Stimulated activated CD8-positive, alpha-beta memory T cell treated with anti-CD3 and anti-CD28 coated beads, Interleukin-12 subunit alpha, Interleukin-12 subunit beta, amount 100 ng/mL, for 24 hours (primary cell): ENCODE measurements around the gene ARHGAP23.

Source experiments
- DNase-seq: peaks from one replicate; pipeline ENCODE4 v3.0.0-alpha.2; 2020; ENCODE audit errors: extremely low read depth

ARHGAP23 gene

DNA sequence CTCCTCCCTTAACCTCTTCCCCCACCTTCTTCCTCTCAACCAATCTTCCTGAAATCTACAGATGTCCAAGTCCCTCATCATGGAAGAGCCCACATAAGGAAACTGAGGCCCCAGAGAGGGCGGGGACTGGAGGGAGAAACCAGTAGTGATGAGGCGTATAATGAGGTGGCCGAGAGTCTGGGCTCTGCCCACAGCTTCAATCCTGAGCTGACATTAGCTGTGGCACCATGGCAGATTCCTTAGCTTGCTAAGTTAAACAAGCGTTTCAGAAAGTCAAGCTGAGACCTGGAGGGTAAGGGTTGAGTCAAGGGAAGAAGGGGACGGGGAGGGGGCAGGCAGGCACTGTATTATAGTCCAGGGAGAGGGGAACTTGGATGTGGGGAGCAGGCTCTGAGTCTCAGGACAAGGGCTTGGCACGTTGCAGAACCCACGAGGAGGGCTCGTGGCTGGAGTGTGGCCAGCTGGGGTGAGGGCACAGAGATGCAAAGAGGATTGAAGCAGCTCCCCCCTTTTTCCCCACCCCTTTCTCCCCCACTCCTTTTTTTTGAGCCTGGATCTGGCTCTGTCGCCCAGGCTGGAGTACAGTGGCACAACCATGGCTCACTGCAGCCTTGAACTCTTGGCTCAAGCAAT lies 13.3 kb downstream of the ARHGAP23 start:
- no peak for DNase-seq

GRCh38 chr17:38442548-38442947 lies 14.3 kb downstream of the ARHGAP23 start:
- DNase-seq, result no peak

GRCh38 chr17:38443356-38444031 lies 15.2 kb downstream of the ARHGAP23 start:
- DNase-seq, result no peak

- no peak for DNase-seq
Measured at GRCh38 chr17:38444151-38444550, 15.9 kb downstream of the ARHGAP23 start.

DNA sequence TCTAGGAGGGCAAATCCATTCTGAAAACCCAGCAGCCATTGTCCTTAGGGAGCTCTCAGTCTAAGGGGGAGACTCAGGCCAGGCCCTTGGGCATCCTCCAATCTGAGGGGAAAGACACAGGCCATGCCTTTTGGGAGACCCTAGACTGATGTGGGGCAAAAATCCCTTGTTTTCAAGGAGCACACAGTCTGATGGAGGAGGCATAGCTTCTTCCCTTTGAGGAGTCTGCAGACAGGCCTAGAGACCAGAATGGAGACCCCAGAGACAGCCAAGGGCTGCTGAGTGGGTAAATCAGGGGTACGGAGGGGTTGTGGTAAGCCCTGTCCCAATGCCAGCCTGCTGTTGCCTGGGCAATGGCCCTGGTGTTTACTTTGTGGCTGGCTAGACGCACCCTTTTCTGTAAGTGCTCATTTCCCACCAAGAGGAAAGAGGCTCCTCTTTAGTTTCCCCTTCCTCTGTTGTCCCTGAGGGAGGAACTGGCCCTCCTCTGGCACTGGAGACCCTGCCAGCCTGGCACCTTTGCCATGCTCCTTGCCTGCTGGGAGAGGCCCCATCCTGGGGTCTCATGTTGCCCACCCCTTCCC lies 19.3 kb downstream of the ARHGAP23 start:
- no peak for DNase-seq

DNA sequence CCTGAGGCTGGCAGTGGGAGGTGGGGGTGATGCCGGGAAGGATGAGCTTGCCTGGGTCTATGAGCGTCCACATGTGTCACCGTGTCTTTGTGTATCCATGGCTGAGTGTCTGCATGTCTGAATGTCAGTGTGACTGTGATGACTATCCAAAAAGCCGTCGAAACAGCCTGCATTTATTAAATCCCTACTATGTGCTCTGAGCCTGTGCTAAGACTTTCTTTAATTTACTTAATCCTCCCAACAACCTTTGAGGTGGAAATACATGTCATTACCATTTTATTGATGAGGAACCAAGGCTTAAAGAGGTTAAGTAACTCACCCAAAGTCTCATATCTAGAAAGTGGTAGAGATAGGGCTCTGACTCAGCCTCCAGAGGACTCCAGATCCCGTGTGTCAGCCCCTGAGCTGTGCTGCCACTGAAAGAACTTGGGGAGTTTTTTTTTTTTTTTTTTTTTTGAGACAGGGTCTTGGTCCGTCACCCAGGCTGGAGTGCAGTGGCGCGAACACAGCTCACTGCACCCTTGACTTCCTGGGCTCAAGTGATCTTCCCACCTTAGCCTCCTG lies 20.0 kb downstream of the ARHGAP23 start:
- no peak for DNase-seq

GRCh38 chr17:38449364-38449763 lies 21.1 kb downstream of the ARHGAP23 start:
- no peak for DNase-seq

DNA sequence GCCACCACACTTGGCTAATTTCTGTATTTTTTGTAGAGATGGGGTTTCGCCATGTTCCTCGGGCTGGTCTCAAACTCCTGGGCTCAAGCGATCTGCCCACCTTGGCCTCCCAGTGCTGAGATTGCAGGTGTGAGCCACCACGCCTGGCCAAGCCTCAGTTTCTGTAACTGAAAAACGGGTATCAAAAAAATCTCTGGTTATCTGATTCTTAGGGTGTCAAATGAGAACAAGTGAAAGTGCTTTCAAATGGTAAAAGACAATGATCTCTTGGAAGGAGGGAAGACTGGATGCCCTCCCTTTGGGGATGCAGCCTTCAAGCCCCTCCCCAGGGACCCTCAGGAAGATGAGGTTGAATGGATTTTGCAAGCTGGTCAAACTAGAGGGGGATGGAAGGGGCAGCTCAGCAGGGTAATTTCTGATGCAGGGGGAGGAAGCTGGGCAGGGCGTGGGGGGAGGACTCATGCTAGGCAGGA lies 22.3 kb downstream of the ARHGAP23 start:
- DNase-seq, result no peak

GRCh38 chr17:38451030-38451839 lies 23.0 kb downstream of the ARHGAP23 start:
- DNase-seq, result no peak

DNA sequence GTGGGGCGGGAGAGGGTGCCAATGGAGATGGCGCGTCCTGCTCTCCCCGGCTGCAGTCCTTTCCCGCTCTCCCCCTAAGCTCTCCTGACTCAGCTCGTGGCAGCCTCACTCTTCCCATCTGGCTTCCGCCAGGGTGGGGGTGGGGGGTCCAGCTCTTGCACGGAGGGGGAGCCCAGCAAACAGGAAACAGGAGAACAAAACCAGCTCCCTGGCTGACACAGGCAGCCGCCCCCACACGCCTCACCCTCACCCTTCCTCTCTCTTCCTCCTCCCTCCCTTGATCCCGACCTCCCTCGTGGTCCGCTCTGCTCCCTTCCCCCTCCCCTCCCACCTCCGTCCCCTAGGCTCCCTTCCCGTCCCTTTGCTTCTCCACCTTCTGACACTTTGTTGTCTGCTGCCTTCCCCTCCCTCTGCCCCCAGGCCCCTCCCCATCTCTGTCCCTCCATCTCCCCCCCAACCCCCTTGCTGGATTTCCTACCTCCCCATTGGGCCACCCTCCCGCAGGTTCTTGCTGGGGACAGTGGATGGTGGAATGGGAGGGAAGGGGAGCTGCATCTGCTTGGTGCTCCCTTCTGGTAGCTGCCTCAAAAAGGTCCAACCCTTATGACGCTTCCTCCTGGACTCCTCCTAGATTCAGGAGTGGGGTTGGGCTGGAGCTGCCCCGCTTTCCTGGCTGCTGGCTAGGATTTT lies 23.7 kb downstream of the ARHGAP23 start:
- no peak for DNase-seq

GRCh38 chr17:38452719-38453118 lies 24.5 kb downstream of the ARHGAP23 start:
- no peak for DNase-seq

- DNase-seq, result no peak
Measured at GRCh38 chr17:38453951-38454421, 25.7 kb downstream of the ARHGAP23 start.

DNA sequence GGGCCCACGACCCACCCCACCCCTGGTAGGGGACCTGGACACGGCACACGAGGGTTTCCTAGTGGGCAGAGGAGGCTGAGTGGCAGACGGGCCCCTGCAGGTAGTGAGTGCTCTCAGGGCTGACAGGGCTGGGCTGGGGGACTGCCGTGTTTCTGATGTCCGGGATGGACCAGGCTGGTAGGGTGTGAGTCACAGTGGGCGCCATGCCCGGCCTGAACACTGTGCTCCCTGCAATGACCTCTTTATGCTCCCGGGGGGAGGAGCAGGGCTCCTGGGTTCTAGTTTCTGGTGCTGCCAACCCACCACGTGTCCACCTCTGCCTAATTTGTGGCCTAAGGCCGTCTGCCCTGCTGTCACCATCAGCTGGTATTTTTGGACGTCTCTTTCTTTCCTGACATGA lies 26.3 kb downstream of the ARHGAP23 start:
- DNase-seq, result no peak

DNA sequence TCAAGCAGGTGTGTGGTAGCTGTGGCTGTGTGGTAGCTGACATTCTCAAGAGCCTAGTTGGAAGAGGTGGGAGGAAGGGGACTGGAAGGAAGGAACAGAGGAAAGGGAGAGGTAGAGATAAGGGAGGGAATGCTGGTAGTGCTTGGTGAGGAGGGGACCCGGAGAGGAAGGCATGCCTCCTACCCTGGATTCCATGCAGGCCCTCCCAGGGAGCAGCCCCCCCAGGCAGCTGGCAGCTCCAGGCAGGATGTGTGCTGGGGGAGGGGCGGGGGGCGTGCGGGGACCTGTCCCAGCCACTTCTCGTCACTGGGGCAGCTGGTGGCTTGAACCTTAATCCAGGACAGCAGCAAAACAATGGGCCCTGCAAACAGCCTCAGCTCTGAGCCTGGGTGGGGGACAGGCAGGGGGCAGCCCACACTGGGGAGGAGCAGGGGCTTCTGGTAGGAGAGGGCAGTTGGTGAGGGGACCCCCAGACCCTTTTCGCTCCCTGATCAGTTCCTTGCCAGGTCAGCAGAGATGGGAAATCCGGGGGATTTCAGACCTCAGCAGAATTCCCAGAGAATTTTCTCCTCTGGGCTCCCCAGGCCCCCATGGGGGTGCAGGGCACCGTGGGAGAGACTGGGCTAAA lies 27.1 kb downstream of the ARHGAP23 start:
- no peak for DNase-seq

GRCh38 chr17:38456031-38456815 lies 28.0 kb downstream of the ARHGAP23 start:
- no peak for DNase-seq

DNA sequence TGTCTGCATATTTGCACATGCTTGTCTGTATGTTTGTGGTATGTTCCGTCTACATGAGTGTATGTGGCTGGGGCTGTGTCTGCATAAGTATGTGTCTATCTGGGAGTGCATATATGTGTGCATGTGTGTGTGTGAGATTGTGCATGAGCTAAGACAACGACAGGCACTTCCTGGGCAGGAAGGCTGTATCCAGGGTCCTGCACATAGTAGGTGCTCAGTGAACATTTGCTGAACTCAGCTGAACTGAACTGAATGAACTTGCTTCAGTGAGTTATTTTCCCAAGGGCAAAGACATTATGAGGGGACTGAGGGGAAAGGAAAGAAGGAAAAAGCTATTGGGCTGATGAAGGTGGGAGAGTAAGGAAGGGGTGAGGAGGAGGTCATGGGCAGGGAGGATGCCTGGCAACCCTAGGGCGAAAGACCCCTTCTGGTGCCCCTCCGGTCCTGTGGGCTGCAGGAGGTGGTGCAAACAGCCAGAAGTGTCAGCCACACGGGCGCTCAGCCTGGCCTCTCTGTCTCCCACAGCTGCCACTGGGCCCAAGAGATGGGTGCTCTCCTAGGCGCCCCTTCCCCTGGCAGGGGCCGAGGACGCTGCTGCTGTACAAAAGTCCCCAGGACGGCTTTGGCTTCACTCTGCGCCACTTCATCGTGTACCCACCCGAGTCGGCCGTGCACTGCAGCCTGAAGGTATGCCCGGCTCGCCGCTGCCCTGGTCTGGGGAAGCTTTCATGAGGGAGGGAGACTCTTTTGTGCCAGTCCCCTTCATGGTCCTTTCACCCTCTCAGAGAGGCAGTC lies 29.5 kb downstream of the ARHGAP23 start:
- no peak for DNase-seq

GRCh38 chr17:38458521-38458920 lies 30.3 kb downstream of the ARHGAP23 start:
- DNase-seq, result no peak

- DNase-seq, result no peak
Measured at GRCh38 chr17:38459567-38459966, 31.3 kb downstream of the ARHGAP23 start.

- DNase-seq, result no peak
Measured at GRCh38 chr17:38460082-38460715, 31.9 kb downstream of the ARHGAP23 start.
